Endothelial cell of umbilical vein (primary cell): ENCODE data around the gene SUFU. TPM values are rescaled to one million over a fixed set of nuclear protein-coding genes. Genes with fewer than 3 reads are reported as not detected.

ENCODE experiments used
- BruUV-seq: library from RNA; stranded (reverse); fragments of 400-500 nt; replicated peaks from 2 replicates; lab custom pipeline; 2021; lab: Mats Ljungman, UMichigan
- CTCF ChIA-PET: fragments of 300-600, 350-600 bp; sonication (Branson Sonifier 250); formaldehyde crosslinking; loops from one replicate; lab custom pipeline; 2021; ENCODE audit warnings: antibody characterized with exemption, inconsistent platforms; lab: Charles Lee
- POLR2A ChIA-PET: fragments of 300-600, 350-600 bp; sonication (Branson Sonifier 250); formaldehyde crosslinking; loops from one replicate; lab custom pipeline; 2021; ENCODE audit warnings: antibody characterized with exemption, inconsistent platforms; lab: Charles Lee
- DNase-seq: peaks from one replicate; pipeline ENCODE4 v3.0.0-alpha.2; 2011; ENCODE audit warnings: low read depth, low spot score
- FAIRE-seq: peaks from 2 replicates; lab custom pipeline; 2011; peaks lifted over from hg19 to GRCh38; lab: Jason Lieb, UNC
- H2AFZ ChIP-seq: 2 replicates; pipeline ENCODE4 v1.6.0; 2012; ENCODE audit warnings: low read depth, low read length, control low read depth, inconsistent platforms
- H3K27ac ChIP-seq: 2 replicates; pipeline ENCODE4 v1.5.1; 2011; ENCODE audit warnings: low read depth, mild to moderate bottlenecking, control low read depth, low read length, moderate library complexity; ENCODE audit not compliant: insufficient read depth
- H3K27me3 ChIP-seq, 2 experiments: 2 replicates each; pipeline versions ENCODE4 v1.6.0 to v1.6.1; 2011; ENCODE audit warnings: low read length in 2 of 2, mixed read lengths in 1 of 2; ENCODE audit not compliant: control insufficient read depth in 2 of 2, insufficient read depth in 2 of 2
- H3K36me3 ChIP-seq, 2 experiments: 2 replicates in 1 of 2; 3 replicates in 1 of 2; pipeline ENCODE4 v1.5.1; 2011; ENCODE audit warnings: low read length in 2 of 2, mild to moderate bottlenecking in 1 of 2, moderate library complexity in 1 of 2; ENCODE audit not compliant: control insufficient read depth in 2 of 2, insufficient read depth in 2 of 2; ENCODE audit errors: extremely low read depth in 1 of 2
- H3K4me1 ChIP-seq: 3 replicates; pipeline ENCODE4 v1.5.1; 2011; ENCODE audit warnings: mild to moderate bottlenecking, low read length; ENCODE audit not compliant: control insufficient read depth, insufficient read depth; ENCODE audit errors: extremely low read depth
- H3K4me2 ChIP-seq: 2 replicates; pipeline ENCODE4 v1.6.1; 2011; ENCODE audit warnings: low read length, control low read depth, mixed read lengths; ENCODE audit not compliant: insufficient read depth
- H3K4me3 ChIP-seq, 3 experiments: fragments of 200-600 bp in 1 of 3; sonication (generic), shearing (Covaris generic) in 1 of 3; replicated peaks in 1 of 3; 2 replicates each; pipeline ENCODE4 v1.5.1; 2011 to 2016; ENCODE audit warnings: control low read depth in 3 of 3, low read length in 3 of 3, mild to moderate bottlenecking in 2 of 3, inconsistent platforms in 1 of 3, low read depth in 1 of 3, moderate library complexity in 1 of 3; ENCODE audit not compliant: insufficient read depth in 1 of 3
- H3K79me2 ChIP-seq: 2 replicates; pipeline ENCODE4 v1.6.0; 2012; ENCODE audit warnings: low read length, inconsistent platforms; ENCODE audit not compliant: control insufficient read depth, insufficient read depth
- H3K9ac ChIP-seq: replicated peaks from 2 replicates; pipeline ENCODE3; 2011; ENCODE audit warnings: low read length, control low read depth; ENCODE audit not compliant: insufficient read depth; ENCODE audit errors: extremely low read depth
- H3K9me1 ChIP-seq: replicated peaks from 3 replicates; pipeline ENCODE4 v1.6.0; 2011; ENCODE audit warnings: mild to moderate bottlenecking, low read length; ENCODE audit not compliant: control insufficient read depth, insufficient read depth; ENCODE audit errors: extremely low read depth
- H3K9me3 ChIP-seq: replicated peaks from 2 replicates; pipeline ENCODE4 v1.5.1; 2012; ENCODE audit warnings: low read length, inconsistent platforms; ENCODE audit not compliant: control insufficient read depth, insufficient read depth
- H4K20me1 ChIP-seq: replicated peaks from 2 replicates; pipeline ENCODE3; 2011; ENCODE audit warnings: mild to moderate bottlenecking, low read length; ENCODE audit not compliant: control insufficient read depth, insufficient read depth; ENCODE audit errors: extremely low read depth
- EZH2 ChIP-seq: IDR thresholded peaks from 2 replicates; pipeline ENCODE4 v1.6.1; 2012; ENCODE audit warnings: borderline replicate concordance, low read depth, mild to moderate bottlenecking, moderate library complexity, low read length, inconsistent platforms; ENCODE audit not compliant: severe bottlenecking
- FOS ChIP-seq: IDR thresholded peaks from 2 replicates; pipeline ENCODE4 v1.6.1; 2011; ENCODE audit warnings: mild to moderate bottlenecking, low read length, moderate library complexity, borderline replicate concordance; ENCODE audit not compliant: insufficient read depth
- GATA2 ChIP-seq: IDR thresholded peaks from 2 replicates; pipeline ENCODE4 v1.7.0; 2011; ENCODE audit warnings: low read depth, mild to moderate bottlenecking, moderate library complexity, mixed read lengths, low read length; ENCODE audit not compliant: insufficient read length, insufficient read depth
- MYC ChIP-seq: IDR thresholded peaks from one replicate; pipeline ENCODE4 v1.6.1; 2011; ENCODE audit warnings: mild to moderate bottlenecking, low read depth, low read length
- POLR2A ChIP-seq: IDR thresholded peaks from 2 replicates; pipeline ENCODE4 v1.6.1; 2012; ENCODE audit warnings: low read depth, mild to moderate bottlenecking, control low read depth, low read length
- POLR2AphosphoS5 ChIP-seq: IDR thresholded peaks from 2 replicates; pipeline ENCODE4 v1.6.1; 2012; ENCODE audit warnings: low read depth, mild to moderate bottlenecking, control low read depth, low read length, moderate library complexity; ENCODE audit not compliant: insufficient read depth
- dilution Hi-C: fragments of 300-500 bp; cut with MboI; formaldehyde crosslinking; loops from one replicate; pipeline ENCODE4 v1.15.0; 2019; ENCODE audit warnings: low sequenced_read_pairs; ENCODE audit not compliant: extremely low pct_ligation_motif_present
- intact Hi-C: fragments of 100-400 bp; cut with micrococcal nuclease; formaldehyde crosslinking; loops from one replicate; pipeline ENCODE4 v1.10.0; 2022
- polyA plus RNA-seq, 4 experiments: library from polyadenylated mRNA; depleted of rRNA in 3 of 4; stranded (reverse) in 3 of 4; unstranded in 1 of 4; fragments of >200 nt; gene quantifications; 2 replicates each; pipeline versions ENCODE4 v1.2.1 to v1.2.3, GENCODE V29; 2011 to 2012; ENCODE audit warnings: missing spikeins in 1 of 4
- total RNA-seq: library from RNA; stranded (reverse); gene quantifications from 2 replicates; pipeline ENCODE4 v1.2.3, GENCODE V29; 2021
- TF ChIP-seq, protein P1 (sequence below), 2 donors: IDR thresholded peaks; 1 replicate in 1 of 2; 2 replicates in 1 of 2; pipeline ENCODE4 v1.5.1; 2011; ENCODE audit warnings: low read length in 2 of 2, mild to moderate bottlenecking in 2 of 2, moderate library complexity in 2 of 2, control low read depth in 1 of 2, inconsistent platforms in 1 of 2, low read depth in 1 of 2; ENCODE audit not compliant: insufficient read depth in 1 of 2; ENCODE audit errors: extremely low read depth in 1 of 2
- TF ChIP-seq, protein P2 (sequence below): IDR thresholded peaks from 2 replicates; pipeline ENCODE4 v1.6.1; 2011; ENCODE audit not compliant: insufficient read depth, insufficient read length

Gene SUFU
- total and polyA plus RNA-seq, 2 donors (not counting 3 experiments of a cell fraction or from before 2014, with no cell fraction given), result 10.1 to 16.3 TPM

DNA sequence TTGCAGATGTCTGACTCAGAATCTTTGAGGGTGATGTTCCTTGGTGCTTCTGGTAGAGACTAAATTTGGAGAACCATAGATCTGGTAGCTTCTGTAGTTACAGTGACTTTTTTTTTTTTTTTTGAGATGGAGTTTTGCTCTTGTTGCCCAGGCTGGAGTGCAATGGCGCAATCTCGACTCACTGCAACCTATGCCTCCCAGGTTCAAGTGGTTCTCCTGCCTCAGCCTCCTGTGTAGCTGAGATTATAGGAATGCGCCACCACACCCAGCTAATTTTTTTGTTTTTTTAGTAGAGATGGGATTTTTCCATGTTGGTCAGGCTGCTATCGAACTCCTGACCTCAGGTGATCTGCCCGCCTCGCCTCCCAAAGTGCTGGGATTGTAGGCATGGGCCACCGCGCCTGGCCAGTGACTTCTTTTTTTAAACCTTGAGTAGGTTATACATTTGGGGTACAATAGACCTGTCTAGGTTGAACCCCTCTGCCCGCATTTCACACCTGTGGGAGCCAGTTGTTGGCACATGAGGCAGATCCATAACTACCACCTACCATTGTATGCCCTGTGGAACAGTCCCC is 47.0 kb downstream of the SUFU start:
- ChIA-PET POLR2A (interaction anchor here (0.7 kb wide), 1 partner anchor 17 kb away, joined by 3 read pairs; no protein-coding TSS in a partner anchor), CTCF (interaction anchor here (1.5 kb wide), 1 partner anchor 17 kb away, joined by 3 read pairs; no protein-coding TSS in a partner anchor)
- TF ChIP-seq GATA2 (no peak), FOS (no peak), POLR2A (no peak), MYC (no peak), POLR2AphosphoS5 (no peak), EZH2 (no peak)
- TF ChIP-seq, protein P1, sequence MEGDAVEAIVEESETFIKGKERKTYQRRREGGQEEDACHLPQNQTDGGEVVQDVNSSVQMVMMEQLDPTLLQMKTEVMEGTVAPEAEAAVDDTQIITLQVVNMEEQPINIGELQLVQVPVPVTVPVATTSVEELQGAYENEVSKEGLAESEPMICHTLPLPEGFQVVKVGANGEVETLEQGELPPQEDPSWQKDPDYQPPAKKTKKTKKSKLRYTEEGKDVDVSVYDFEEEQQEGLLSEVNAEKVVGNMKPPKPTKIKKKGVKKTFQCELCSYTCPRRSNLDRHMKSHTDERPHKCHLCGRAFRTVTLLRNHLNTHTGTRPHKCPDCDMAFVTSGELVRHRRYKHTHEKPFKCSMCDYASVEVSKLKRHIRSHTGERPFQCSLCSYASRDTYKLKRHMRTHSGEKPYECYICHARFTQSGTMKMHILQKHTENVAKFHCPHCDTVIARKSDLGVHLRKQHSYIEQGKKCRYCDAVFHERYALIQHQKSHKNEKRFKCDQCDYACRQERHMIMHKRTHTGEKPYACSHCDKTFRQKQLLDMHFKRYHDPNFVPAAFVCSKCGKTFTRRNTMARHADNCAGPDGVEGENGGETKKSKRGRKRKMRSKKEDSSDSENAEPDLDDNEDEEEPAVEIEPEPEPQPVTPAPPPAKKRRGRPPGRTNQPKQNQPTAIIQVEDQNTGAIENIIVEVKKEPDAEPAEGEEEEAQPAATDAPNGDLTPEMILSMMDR (IDR thresholded peaks at IDR 0.05; ENCODE audit: extremely low read depth in 1 of 2, insufficient read depth in 1 of 2, low read depth in 1 of 2, low read length in 2 of 2), result no peak
- TF ChIP-seq, protein P2, sequence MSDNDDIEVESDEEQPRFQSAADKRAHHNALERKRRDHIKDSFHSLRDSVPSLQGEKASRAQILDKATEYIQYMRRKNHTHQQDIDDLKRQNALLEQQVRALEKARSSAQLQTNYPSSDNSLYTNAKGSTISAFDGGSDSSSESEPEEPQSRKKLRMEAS, result no peak
- no peak for FAIRE-seq
- dilution Hi-C loops, result no loop called here
- no peaks in the 10 kb centered on the region for H3K27me3 ChIP-seq
- H3K36me3 ChIP-seq, result peaks cover 0 to 3% of the 10 kb centered on the region in 2 experiments
- H3K27ac ChIP-seq, result no peak overlapping the region
- H3K9me3 ChIP-seq, result no peaks in the 10 kb centered on the region
- no peaks in the 10 kb centered on the region for H3K9me1 ChIP-seq
- H2AFZ ChIP-seq, result no peak overlapping the region
- intact Hi-C loops, result no loop called here
- no peak overlapping the region for H3K4me3 ChIP-seq
- BruUV-seq, result no TSS peak
- H3K79me2 ChIP-seq, result no peaks in the 10 kb centered on the region
- H3K4me1 ChIP-seq, result no peaks in the 10 kb centered on the region
- no peaks in the 10 kb centered on the region for H4K20me1 ChIP-seq
- no peak overlapping the region for H3K9ac ChIP-seq
- DNase-seq, result no peak
- H3K4me2 ChIP-seq, result no peak overlapping the region
